ENCODE data around the gene ZNF454.

ZNF454 gene

GRCh38 chr5:178940569-178941360, at the start of gene ZNF454:
Gene ZNF454 (plus strand): TSS chr5:178941198. CDS start chr5:178942792, 1,594 bp downstream.
- DNase-seq = no peak

GRCh38 chr5:178895615-178896571, 45.1 kb upstream of the ZNF454 start, which contains the start of gene ZFP2:
Gene ZFP2 (plus strand): TSS chr5:178895913. CDS start chr5:178931314, 35,401 bp downstream.
- DNase-seq = peak; percentile 5

- no peak for DNase-seq
Measured at GRCh38 chr5:178899289-178899688, 41.7 kb upstream of the ZNF454 start.

GRCh38 chr5:178902849-178903248, 38.1 kb upstream of the ZNF454 start:
- DNase-seq = no peak

- no peak for DNase-seq
Measured at GRCh38 chr5:178931846-178932760, 8.9 kb upstream of the ZNF454 start.

DNA sequence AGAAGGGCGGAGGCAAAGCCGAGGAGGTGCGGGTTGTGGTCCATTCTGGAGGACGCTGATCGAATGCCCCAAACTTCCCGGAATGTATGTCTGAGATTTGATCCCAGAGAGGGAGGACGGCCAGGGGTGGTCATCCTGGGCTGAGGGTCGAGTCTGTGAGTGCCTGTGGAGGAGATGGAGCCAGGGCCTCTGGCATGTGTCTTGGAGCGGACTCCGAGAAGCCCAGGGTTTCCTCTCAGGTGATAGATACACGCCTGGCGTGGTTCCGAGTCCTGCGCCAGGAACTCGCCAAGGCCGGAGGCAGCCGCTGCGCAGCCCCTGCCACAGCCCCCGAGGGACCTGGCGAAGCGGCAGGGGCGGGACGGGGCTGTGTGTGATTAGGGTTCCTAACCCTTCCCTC, 363 bp downstream of the ZNF454 start:
- DNase-seq = no peak

GRCh38 chr5:178965465-178966055, 24.6 kb downstream of the ZNF454 start:
- DNase-seq = no peak

GRCh38 chr5:178981381-178981780, 40.4 kb downstream of the ZNF454 start:
- DNase-seq = no peak

GRCh38 chr5:178982941-178983340, 41.9 kb downstream of the ZNF454 start:
- DNase-seq = no peak

GRCh38 chr5:178983728-178984127, 42.7 kb downstream of the ZNF454 start:
- DNase-seq = no peak

GRCh38 chr5:178984145-178985072, 43.4 kb downstream of the ZNF454 start:
- DNase-seq = no peak

DNA sequence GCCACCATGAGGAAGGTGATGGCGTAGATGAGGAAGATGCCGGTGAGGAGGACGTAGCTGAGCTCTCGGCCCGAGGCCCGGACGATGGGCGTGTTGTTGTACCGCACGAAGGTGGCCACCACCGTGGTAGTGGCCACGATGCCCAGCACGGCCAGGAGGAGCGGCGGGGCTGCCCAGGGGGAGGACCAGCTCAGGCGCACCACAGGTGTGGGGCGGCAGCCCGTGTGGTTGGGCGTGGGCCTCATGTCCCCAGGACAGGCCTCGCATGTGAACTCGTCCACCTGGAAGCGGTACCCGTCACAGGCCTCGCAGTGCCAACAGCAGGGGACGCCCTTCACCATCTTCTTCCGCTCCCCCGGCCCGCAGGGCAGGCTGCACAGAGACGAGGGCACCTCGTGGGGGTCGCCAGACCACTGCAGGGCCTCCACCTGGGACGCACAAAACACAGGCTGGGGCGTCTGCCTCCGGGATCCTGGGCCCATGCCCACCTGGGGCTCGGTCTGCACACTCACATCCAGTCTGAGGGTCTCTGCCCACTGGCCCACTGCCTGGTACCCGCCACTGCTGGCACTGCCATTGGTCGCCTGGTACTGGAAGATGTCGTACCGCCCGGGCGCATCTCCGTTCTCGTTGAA, 45.4 kb downstream of the ZNF454 start:
- no peak for DNase-seq

GRCh38 chr5:178988436-178989220, 47.6 kb downstream of the ZNF454 start:
- DNase-seq = no peak

GRCh38 chr5:178989311-178989710, 48.3 kb downstream of the ZNF454 start:
- no peak for DNase-seq

DNA sequence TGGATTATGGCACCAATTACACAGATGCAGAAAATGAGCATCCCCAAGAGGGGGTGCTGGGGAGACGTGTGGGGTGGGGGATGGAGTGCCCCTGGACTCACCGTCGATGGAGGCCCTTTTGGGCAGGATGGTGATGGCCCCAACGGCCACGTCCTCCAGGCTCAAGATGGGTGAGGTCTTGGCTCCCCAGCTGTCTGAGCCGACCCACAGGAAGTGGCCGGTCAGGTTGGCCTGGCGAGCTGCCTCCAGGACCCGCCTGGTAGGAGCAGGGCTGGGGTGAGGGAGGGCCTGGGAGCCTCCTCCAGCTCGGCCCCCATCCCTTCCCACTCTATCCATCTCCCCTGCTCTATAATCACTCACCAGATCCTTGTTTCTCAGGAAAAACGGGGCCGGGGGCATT, 49.5 kb downstream of the ZNF454 start:
- DNase-seq = no peak

DNA sequence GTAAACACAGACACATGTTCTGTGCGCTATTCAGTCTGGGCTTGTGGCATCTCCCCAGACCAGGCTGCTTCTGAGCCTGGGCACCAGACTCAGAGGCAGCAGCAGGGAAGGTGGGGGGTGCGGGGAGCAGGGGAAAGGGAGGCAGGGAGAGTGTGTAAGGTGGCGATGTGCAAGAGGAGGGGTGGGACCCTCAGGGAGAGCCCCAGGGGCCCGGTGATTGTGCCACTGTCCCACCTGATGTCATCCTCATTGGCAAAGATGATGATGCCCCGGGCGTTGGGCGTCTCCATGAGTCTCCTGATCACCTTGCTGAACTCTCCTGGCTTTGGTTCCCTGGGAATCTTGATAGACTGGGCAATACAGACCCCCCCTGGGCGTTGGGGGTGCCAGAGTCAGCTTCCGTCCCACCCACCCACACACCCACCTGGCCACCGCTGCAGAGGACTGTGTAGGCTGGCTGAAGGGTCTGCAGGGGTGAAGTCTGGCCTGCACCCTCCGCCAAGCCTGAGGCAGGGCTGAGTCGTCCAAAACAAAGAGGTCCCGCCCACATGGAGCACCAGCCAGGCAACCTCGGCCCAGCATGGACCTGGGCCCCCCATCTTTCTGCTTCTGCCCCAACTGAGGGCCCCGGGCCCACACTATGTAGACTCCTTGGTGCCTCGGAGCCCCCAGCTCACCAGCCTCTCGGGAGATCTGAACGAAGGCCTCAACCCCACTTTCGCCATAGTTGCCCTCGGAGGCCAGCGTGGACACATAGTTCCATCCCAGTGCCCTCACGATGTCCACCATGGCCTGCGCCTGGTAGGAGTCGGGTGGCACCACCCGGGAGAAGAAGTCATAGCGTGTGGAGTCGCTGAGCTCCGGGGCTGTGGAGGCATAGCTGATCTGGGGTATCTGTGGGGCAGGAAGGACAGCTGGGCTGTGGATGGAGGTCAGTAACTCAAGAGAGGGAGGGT, 50.5 kb downstream of the ZNF454 start:
- no peak for DNase-seq

DNA sequence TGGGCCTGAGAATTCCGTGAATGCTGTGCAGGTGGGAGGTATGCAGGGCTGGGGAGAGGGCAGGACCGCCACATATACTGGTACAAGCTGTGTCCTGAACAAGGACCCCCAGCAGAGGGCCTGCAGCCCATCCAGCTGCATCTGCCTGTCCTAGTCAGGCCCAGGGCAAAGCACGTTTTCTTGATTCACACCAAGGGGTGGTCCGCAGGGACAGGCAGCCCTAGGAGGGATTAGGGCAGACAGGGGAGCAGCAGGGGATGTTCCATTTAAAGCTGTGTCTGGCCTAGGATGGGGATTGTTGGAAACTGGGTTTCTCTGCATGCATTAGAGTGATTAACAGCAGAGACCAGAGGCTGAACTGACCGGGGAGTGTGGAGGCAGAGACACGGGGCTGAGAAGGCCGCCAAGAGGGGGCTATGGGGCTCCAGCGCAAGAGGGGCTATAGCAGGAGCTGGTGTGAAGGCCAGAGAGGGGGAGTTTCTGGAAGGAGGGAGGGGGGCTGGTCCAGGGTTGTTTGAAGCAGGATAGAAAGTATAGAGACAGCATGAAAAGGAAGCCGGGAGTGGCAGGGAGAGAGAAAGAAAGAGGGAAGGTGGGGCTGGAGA, 51.4 kb downstream of the ZNF454 start:
- no peak for DNase-seq

DNA sequence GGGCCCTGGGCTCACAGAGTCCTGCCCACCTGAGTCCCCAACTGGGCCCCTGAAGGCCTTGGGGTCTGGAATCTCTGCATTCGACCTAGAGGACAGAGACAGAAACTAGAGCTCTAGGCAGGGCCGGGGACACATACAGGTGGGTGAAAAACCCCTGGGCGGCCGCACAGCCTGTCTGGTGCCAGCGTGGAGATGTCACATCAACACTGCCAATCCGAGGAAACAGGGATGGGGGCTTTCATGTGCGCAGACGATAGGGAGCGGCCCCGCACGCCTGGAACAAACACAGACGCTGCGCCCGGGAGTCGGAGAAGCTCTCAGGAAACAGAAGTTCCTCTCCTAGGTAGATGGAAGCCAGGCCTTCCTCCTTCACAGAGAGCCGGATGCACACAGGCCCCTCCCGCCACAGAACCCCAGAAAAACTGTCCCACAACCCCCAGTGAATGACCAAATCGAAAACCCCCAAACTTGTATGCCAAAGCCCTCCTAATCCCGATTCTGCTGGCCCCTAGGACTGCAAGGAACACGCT, 52.3 kb downstream of the ZNF454 start:
- no peak for DNase-seq

Data from activated CD4-positive, alpha-beta T cell treated with anti-CD3 and anti-CD28 coated beads, Interleukin-2, amount 50 U/mL, for 1 hour (primary cell).